Smooth muscle cell (in vitro differentiated cells): ENCODE results near the gene CSGALNACT2. TPM values are rescaled to one million over a fixed set of nuclear protein-coding genes. Genes with fewer than 3 reads are reported as not detected.
A peak's percentile ranks its signal among the peaks of the same experiment; 100 is the strongest.
"Not testable (repeated sequence)": the region's sequence is repeated elsewhere in the genome, so short reads cannot be mapped to it uniquely, and the experiment has no call there.

Source experiments
- DNase-seq: peaks from one replicate; lab custom pipeline; 2025; ENCODE audit not compliant: unreplicated experiment; lab: John Stamatoyannopoulos, UW
- H2AFZ ChIP-seq: fragments of 200-600 bp; sonication (generic); 2 replicates; pipeline ENCODE4 v1.6.0; 2016; ENCODE audit warnings: antibody characterized with exemption, low read depth, mild to moderate bottlenecking
- H3F3A ChIP-seq: fragments of 200-600 bp; sonication (generic); 2 replicates; pipeline ENCODE4 v1.6.0; 2017; ENCODE audit warnings: antibody characterized with exemption, low read depth
- H3K27ac ChIP-seq: fragments of 200-600 bp; sonication (generic); 2 replicates; pipeline ENCODE4 v1.5.1; 2016; ENCODE audit warnings: low read depth, mild to moderate bottlenecking
- H3K27me3 ChIP-seq: fragments of 200-600 bp; sonication (generic); 2 replicates; pipeline ENCODE4 v1.6.1; 2016; ENCODE audit warnings: low read depth, mild to moderate bottlenecking
- H3K36me3 ChIP-seq: fragments of 200-600 bp; sonication (generic); 2 replicates; pipeline ENCODE4 v1.5.1; 2016; ENCODE audit warnings: low read depth
- H3K4me1 ChIP-seq: fragments of 200-600 bp; sonication (generic); 2 replicates; pipeline ENCODE4 v1.5.1; 2016; ENCODE audit warnings: low read depth
- H3K4me2 ChIP-seq: fragments of 200-600 bp; sonication (generic); 2 replicates; pipeline ENCODE4 v1.6.0; 2016; ENCODE audit warnings: mild to moderate bottlenecking
- H3K4me3 ChIP-seq: fragments of 200-600 bp; sonication (generic); 2 replicates; pipeline ENCODE4 v1.5.1; 2016; ENCODE audit warnings: mild to moderate bottlenecking
- H3K79me2 ChIP-seq: fragments of 200-600 bp; sonication (generic); 2 replicates; pipeline ENCODE4 v1.6.0; 2016; ENCODE audit warnings: low read depth, mild to moderate bottlenecking
- H3K9ac ChIP-seq: fragments of 200-600 bp; sonication (generic); 2 replicates; pipeline ENCODE4 v1.6.0; 2016; ENCODE audit warnings: low read depth
- H3K9me3 ChIP-seq: fragments of 200-600 bp; sonication (generic); replicated peaks from 2 replicates; pipeline ENCODE4 v1.5.1; 2016; ENCODE audit warnings: low read depth
- H4K20me1 ChIP-seq: fragments of 200-600 bp; sonication (generic); 2 replicates; pipeline ENCODE4 v1.6.0; 2016; ENCODE audit warnings: low read depth
- WGBS: methylation state at CpG from one replicate; pipeline ENCODE4 v1.1.7; 2016; ENCODE audit warnings: low lambda C conversion rate; 5-methylcytosine and 5-hydroxymethylcytosine counted together
- polyA plus RNA-seq: library from polyadenylated mRNA; unstranded; fragments of >200 nt; fragmentation: Nextera tagmentation; extraction: Ambion mirVana; gene quantifications from 2 replicates; pipeline ENCODE4 v1.2.1, GENCODE V29; 2016
- total RNA-seq: library from RNA; depleted of rRNA; stranded (reverse); fragments of >200 nt; gene quantifications from 2 replicates; pipeline ENCODE4 v1.2.3, GENCODE V29; 2014
- TF ChIP-seq, protein P1 (sequence below): fragments of 200-600 bp; sonication (generic); IDR thresholded peaks from 2 replicates; pipeline ENCODE4 v1.5.1; 2017; ENCODE audit warnings: borderline replicate concordance, mild to moderate bottlenecking, antibody characterized with exemption; ENCODE audit not compliant: insufficient read depth, poor library complexity, severe bottlenecking

CSGALNACT2 gene
- total and polyA plus RNA-seq, 2 experiments from 2014 or later, result 35.6 to 40.4 TPM

- TF ChIP-seq, protein P1, sequence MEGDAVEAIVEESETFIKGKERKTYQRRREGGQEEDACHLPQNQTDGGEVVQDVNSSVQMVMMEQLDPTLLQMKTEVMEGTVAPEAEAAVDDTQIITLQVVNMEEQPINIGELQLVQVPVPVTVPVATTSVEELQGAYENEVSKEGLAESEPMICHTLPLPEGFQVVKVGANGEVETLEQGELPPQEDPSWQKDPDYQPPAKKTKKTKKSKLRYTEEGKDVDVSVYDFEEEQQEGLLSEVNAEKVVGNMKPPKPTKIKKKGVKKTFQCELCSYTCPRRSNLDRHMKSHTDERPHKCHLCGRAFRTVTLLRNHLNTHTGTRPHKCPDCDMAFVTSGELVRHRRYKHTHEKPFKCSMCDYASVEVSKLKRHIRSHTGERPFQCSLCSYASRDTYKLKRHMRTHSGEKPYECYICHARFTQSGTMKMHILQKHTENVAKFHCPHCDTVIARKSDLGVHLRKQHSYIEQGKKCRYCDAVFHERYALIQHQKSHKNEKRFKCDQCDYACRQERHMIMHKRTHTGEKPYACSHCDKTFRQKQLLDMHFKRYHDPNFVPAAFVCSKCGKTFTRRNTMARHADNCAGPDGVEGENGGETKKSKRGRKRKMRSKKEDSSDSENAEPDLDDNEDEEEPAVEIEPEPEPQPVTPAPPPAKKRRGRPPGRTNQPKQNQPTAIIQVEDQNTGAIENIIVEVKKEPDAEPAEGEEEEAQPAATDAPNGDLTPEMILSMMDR, result no peak
- no peaks in the 10 kb centered on the region for H3K36me3 ChIP-seq
- peak overlapping the region; percentile 23 for H2AFZ ChIP-seq
- H3K9me3 ChIP-seq, result no peaks in the 10 kb centered on the region
- no peak for DNase-seq
- H3K79me2 ChIP-seq, result peaks cover 67% of the 10 kb centered on the region
- WGBS, result 2% methylated on average over 22 of the region's 22 CpGs
- H3K9ac ChIP-seq, result peak overlapping the region; percentile 91
- peaks cover 47% of the 10 kb centered on the region for H4K20me1 ChIP-seq
- H3K27me3 ChIP-seq, result no peaks in the 10 kb centered on the region
- peak overlapping the region; percentile 99 for H3K4me3 ChIP-seq
- peaks cover 9% of the 10 kb centered on the region for H3F3A ChIP-seq
- H3K27ac ChIP-seq, result peak overlapping the region; percentile 99
- peaks cover 16% of the 10 kb centered on the region for H3K4me1 ChIP-seq
- H3K4me2 ChIP-seq, result peak overlapping the region; percentile 99
These were observed 554 bp downstream of the CSGALNACT2 start for GRCh38 chr10:43138757-43139241.

- no peaks in the 10 kb centered on the region for H3K27me3 ChIP-seq
- peak overlapping the region; percentile 55 for H3K4me2 ChIP-seq
- H3K4me1 ChIP-seq, result peaks cover 15% of the 10 kb centered on the region
- H3F3A ChIP-seq, result peaks cover 5% of the 10 kb centered on the region
- H3K79me2 ChIP-seq, result peaks cover 92% of the 10 kb centered on the region
- no peak overlapping the region for H3K27ac ChIP-seq
- H3K36me3 ChIP-seq, result no peaks in the 10 kb centered on the region
- TF ChIP-seq, protein P1, result no peak
- H3K4me3 ChIP-seq, result no peak overlapping the region
- WGBS, result 95% methylated on average over 5 of the region's 5 CpGs
- H2AFZ ChIP-seq, result no peak overlapping the region
- no peaks in the 10 kb centered on the region for H3K9me3 ChIP-seq
- H4K20me1 ChIP-seq, result peaks cover 73% of the 10 kb centered on the region
- DNase-seq, result no peak
- no peak overlapping the region for H3K9ac ChIP-seq
These were observed 3.2 kb downstream of the CSGALNACT2 start for GRCh38 chr10:43141421-43141820.

GRCh38 chr10:43145311-43145710 is 7.1 kb downstream of the CSGALNACT2 start:
- H4K20me1 ChIP-seq, result peaks cover 96% of the 10 kb centered on the region
- no peak overlapping the region for H3K4me3 ChIP-seq
- H3K4me2 ChIP-seq, result no peak overlapping the region
- no peak overlapping the region for H3K27ac ChIP-seq
- H3K79me2 ChIP-seq, result peaks cover 96% of the 10 kb centered on the region
- no peak overlapping the region for H2AFZ ChIP-seq
- H3K4me1 ChIP-seq, result peaks cover 2% of the 10 kb centered on the region
- H3K9me3 ChIP-seq, result no peaks in the 10 kb centered on the region
- no peak for DNase-seq
- H3K27me3 ChIP-seq, result no peaks in the 10 kb centered on the region
- no peak overlapping the region for H3K9ac ChIP-seq
- no peaks in the 10 kb centered on the region for H3K36me3 ChIP-seq
- WGBS, result over 99% methylated on average over 6 of the region's 6 CpGs
- TF ChIP-seq, protein P1, result no peak
- no peaks in the 10 kb centered on the region for H3F3A ChIP-seq

- not testable (repeated sequence) for H3K27ac ChIP-seq, H2AFZ ChIP-seq, H3K9me3 ChIP-seq, H3K4me1 ChIP-seq, H3K4me2 ChIP-seq, H3K4me3 ChIP-seq, H3K36me3 ChIP-seq, H3K27me3 ChIP-seq, H3F3A ChIP-seq, DNase-seq, H3K9ac ChIP-seq
- WGBS, result 87% methylated on average over 1 of the region's 1 CpG
- peaks cover 98% of the 10 kb centered on the region for H3K79me2 ChIP-seq
- peaks cover 96% of the 10 kb centered on the region for H4K20me1 ChIP-seq
These were observed 7.7 kb downstream of the CSGALNACT2 start for GRCh38 chr10:43145936-43146335.
